ENCODE results near the gene LAMA3. TPM values are rescaled to one million over a fixed set of nuclear protein-coding genes. Genes with fewer than 3 reads are reported as not detected.
"Not testable (repeated sequence)": the region's sequence is repeated elsewhere in the genome, so short reads cannot be mapped to it uniquely, and the experiment has no call there.

Gene LAMA3
- total and polyA plus RNA-seq, 9 donors: 2.3 to 8.7 (median 3.6) TPM

DNA sequence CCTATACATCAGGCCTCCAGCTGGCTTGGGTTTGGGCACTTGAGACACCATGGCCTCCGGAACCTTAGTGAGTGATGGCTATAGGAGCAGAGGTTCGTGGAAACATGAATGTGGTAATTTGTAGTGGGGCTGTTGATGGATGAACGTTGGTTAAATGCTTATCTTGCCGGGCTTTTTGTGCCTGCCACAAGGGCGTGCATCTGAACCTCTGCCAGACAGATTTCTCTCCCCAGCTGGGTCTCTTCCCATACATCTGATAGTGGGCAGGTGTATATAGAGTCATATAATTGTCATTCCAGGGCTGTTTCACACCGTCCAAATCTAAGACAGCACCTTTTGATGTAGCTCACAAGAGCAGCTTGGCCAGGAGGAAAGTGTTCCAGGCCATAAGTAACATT is 14.7 kb downstream of the LAMA3 start:
- H3K4me3 ChIP-seq (ENCODE audit: low read length): no peak overlapping the region
- DNase-seq: no peak
- no peak overlapping the region for H3K27ac ChIP-seq (ENCODE audit: low read length)
- H3K4me1 ChIP-seq (ENCODE audit: control insufficient read depth, insufficient read depth, low read length): no peaks in the 10 kb centered on the region
- no peaks in the 10 kb centered on the region for H3K36me3 ChIP-seq (ENCODE audit: control insufficient read depth, insufficient read depth, low read length)
- whole genome bisulfite sequencing (ENCODE audit: insufficient coverage): no CpG with 5 or more reads among the region's 6 CpGs
- H3K27me3 ChIP-seq (ENCODE audit: control insufficient read depth, insufficient read depth, low read length): peaks cover 4% of the 10 kb centered on the region
- H3K9me3 ChIP-seq (replicated peaks; ENCODE audit: control insufficient read depth, low read depth, low read length): peaks cover 4% of the 10 kb centered on the region

DNA sequence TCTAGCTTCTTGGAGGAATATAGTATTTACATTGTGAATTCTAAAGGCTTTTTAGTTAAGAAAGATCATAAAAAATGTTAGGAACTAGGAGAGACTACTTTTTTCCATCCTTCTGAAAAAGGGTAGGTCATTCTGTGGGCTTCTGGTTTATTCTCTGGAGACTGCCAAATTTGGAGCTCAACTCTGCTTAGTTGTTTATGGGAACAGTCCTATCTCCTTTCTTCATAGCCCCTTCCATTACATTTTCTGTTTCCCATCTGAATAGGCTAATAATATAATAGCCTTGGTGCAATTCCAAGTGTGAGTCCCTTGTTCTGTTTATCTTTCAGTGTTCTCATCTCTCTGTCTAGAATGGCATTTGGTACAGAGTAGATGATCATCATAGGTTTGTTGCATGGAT is 15.6 kb downstream of the LAMA3 start:
- no peak for DNase-seq
- H3K36me3 ChIP-seq (ENCODE audit: control insufficient read depth, insufficient read depth, low read length): no peaks in the 10 kb centered on the region
- H3K27me3 ChIP-seq (ENCODE audit: control insufficient read depth, insufficient read depth, low read length): peaks cover 4% of the 10 kb centered on the region
- peaks cover 4% of the 10 kb centered on the region for H3K9me3 ChIP-seq (replicated peaks; ENCODE audit: control insufficient read depth, low read depth, low read length)
- no peaks in the 10 kb centered on the region for H3K4me1 ChIP-seq (ENCODE audit: control insufficient read depth, insufficient read depth, low read length)
- no peak overlapping the region for H3K4me3 ChIP-seq (ENCODE audit: low read length)
- no peak overlapping the region for H3K27ac ChIP-seq (ENCODE audit: low read length)

DNA sequence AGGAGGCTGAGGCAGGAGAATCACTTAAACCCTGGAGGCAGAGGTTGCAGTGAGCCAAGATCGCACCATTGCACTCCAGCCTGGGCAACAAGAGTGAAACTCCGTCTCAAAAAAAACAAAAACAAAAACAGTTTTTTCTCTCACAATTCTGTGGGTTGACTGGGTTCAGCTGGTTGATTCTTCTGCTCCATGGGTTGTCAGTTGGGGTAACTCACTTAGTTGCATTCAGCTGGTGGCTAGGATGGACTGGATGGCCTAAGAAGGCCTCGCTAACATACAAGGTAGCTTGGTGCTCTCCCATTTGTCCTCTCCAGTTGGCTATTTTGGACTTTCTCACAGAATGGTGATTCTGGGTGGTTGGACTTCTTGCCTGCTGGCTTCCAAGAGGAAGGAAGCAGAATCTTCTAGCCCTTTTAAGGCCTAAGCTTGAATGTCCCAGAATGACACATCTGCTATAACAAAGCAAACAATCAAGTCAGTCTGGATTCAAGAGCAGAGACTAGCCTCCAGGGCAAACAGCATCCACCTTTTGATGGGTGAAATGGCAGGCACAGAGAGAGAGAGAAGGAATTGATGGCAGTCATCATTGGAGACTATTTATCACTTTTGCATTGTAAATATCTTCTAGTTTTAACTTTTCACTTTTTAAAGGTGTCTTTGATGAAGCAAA is 17.9 kb downstream of the LAMA3 start:
- H3K27me3 ChIP-seq (ENCODE audit: control insufficient read depth, insufficient read depth, low read length): peaks cover 4% of the 10 kb centered on the region
- 100% methylated on average over 1 of the region's 3 CpGs for WGBS (ENCODE audit: insufficient coverage)

DNA sequence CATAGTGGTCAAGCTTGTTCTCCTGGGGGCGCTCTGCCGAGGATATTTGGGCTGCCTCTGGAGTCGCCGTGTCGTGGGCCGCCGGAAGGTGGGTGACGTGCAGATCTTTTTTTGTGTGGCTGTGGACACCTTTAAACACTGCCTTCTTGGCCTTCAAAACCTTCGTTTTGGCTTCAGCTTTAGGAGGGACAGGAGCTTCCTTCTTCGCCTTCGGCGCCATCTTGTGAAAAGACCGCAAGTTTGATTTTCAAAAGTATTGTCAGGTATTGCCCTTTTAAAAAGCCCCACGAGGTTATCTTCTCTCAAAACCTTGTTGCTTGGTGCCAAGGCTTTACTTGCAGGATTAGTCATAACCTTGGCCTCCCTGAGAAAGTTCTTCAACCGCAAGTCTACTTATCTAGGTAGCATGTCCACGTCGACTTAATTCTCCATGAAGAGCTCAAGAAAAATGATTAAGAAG is 20.8 kb downstream of the LAMA3 start:
- WGBS (ENCODE audit: insufficient coverage): 90% methylated on average over 17 of the region's 17 CpGs
- H3K27me3 ChIP-seq (ENCODE audit: control insufficient read depth, insufficient read depth, low read length): no peaks in the 10 kb centered on the region
- no peaks in the 10 kb centered on the region for H3K36me3 ChIP-seq (ENCODE audit: control insufficient read depth, insufficient read depth, low read length)
- H3K4me3 ChIP-seq (ENCODE audit: low read length): no peak overlapping the region
- DNase-seq: no peak
- H3K9me3 ChIP-seq (replicated peaks; ENCODE audit: control insufficient read depth, low read depth, low read length): peaks cover 4% of the 10 kb centered on the region
- no peaks in the 10 kb centered on the region for H3K4me1 ChIP-seq (ENCODE audit: control insufficient read depth, insufficient read depth, low read length)
- no peak overlapping the region for H3K27ac ChIP-seq (ENCODE audit: low read length)

More for the DNA sequence above, 17.9 kb downstream of the LAMA3 start:
- Histone ChIP-seq H3K9me3 (replicated peaks; ENCODE audit: control insufficient read depth, low read depth, low read length) (peaks cover 4% of the 10 kb centered on the region), H3K27ac (ENCODE audit: low read length) (no peak overlapping the region), H3K4me1 (ENCODE audit: control insufficient read depth, insufficient read depth, low read length) (no peaks in the 10 kb centered on the region), H3K36me3 (ENCODE audit: control insufficient read depth, insufficient read depth, low read length) (no peaks in the 10 kb centered on the region), H3K4me3 (ENCODE audit: low read length) (no peak overlapping the region)
- DNase-seq: no peak

DNA sequence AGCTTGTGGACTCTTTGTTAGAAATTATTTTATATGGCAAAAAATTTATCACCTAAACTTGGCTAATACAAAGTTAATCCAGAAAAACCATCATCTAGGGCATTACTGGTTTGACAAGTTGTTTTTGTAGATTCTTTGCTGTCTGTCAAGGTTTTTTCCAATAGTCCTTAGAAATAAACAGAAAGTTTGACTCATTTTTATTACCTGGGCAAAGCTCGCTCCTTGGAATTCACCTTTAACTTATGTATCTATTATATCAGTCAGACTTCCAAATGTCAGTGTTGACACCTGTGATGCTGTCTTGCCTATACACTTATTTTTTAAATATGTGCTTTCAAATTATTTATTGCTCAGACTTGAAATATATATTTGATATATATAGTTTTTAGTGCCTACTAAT is 21.7 kb downstream of the LAMA3 start:
- no peaks in the 10 kb centered on the region for H3K36me3 ChIP-seq (ENCODE audit: control insufficient read depth, insufficient read depth, low read length)
- no peak overlapping the region for H3K4me3 ChIP-seq (ENCODE audit: low read length)
- H3K4me1 ChIP-seq (ENCODE audit: control insufficient read depth, insufficient read depth, low read length): no peaks in the 10 kb centered on the region
- WGBS (ENCODE audit: insufficient coverage): no CpG with 5 or more reads among the region's 1 CpG
- H3K9me3 ChIP-seq (replicated peaks; ENCODE audit: control insufficient read depth, low read depth, low read length): peaks cover 4% of the 10 kb centered on the region
- no peak overlapping the region for H3K27ac ChIP-seq (ENCODE audit: low read length)
- H3K27me3 ChIP-seq (ENCODE audit: control insufficient read depth, insufficient read depth, low read length): no peaks in the 10 kb centered on the region
- no peak for DNase-seq

DNA sequence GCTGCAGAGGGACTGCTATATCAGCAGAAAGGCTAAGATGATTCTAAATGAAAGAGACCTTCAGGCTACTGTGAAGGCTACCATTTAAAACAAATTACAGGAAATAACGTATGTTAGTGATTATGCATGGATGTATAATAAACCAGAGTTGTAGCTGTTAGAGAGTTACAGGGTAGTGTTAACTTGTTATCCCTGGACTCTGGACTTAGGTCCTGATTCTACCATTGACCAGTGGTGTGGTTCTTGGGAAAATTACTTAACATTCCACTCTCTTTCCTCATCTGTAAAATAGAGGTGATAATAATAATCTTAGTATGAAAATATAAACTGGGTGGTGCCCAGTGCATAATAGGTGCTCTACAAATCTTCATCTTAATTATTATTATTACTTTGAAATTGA is 22.2 kb downstream of the LAMA3 start:
- H3K36me3 ChIP-seq (ENCODE audit: control insufficient read depth, insufficient read depth, low read length): no peaks in the 10 kb centered on the region
- no peak for DNase-seq
- WGBS (ENCODE audit: insufficient coverage): no CpG with 5 or more reads among the region's 1 CpG
- H3K4me1 ChIP-seq (ENCODE audit: control insufficient read depth, insufficient read depth, low read length): no peaks in the 10 kb centered on the region
- H3K27me3 ChIP-seq (ENCODE audit: control insufficient read depth, insufficient read depth, low read length): no peaks in the 10 kb centered on the region
- H3K9me3 ChIP-seq (replicated peaks; ENCODE audit: control insufficient read depth, low read depth, low read length): peaks cover 4% of the 10 kb centered on the region
- H3K4me3 ChIP-seq (ENCODE audit: low read length): no peak overlapping the region
- no peak overlapping the region for H3K27ac ChIP-seq (ENCODE audit: low read length)

DNA sequence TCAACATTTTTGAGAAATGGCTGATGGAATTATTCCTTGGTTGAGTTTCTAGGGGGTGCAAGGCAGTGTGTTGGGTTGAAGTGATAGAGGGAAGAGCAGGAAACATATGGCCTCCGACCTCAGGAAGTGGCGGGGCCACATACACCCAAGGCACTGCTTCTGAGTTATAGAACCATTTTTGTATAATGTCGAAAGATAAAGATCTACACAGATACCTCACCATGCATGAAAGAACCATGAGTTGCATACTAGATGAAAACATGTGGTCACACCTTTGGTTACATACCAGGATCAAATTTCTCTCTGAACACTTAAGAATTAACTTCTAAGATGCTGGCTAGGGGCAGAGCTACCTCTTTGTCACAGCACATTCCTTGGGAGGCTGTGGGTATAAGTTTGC is 23.2 kb downstream of the LAMA3 start:
- no peaks in the 10 kb centered on the region for H3K9me3 ChIP-seq (replicated peaks; ENCODE audit: control insufficient read depth, low read depth, low read length)
- no peaks in the 10 kb centered on the region for H3K36me3 ChIP-seq (ENCODE audit: control insufficient read depth, insufficient read depth, low read length)
- H3K27ac ChIP-seq (ENCODE audit: low read length): no peak overlapping the region
- no peak overlapping the region for H3K4me3 ChIP-seq (ENCODE audit: low read length)
- no peaks in the 10 kb centered on the region for H3K4me1 ChIP-seq (ENCODE audit: control insufficient read depth, insufficient read depth, low read length)
- WGBS (ENCODE audit: insufficient coverage): no CpG with 5 or more reads among the region's 3 CpGs
- no peaks in the 10 kb centered on the region for H3K27me3 ChIP-seq (ENCODE audit: control insufficient read depth, insufficient read depth, low read length)
- DNase-seq: no peak

DNA sequence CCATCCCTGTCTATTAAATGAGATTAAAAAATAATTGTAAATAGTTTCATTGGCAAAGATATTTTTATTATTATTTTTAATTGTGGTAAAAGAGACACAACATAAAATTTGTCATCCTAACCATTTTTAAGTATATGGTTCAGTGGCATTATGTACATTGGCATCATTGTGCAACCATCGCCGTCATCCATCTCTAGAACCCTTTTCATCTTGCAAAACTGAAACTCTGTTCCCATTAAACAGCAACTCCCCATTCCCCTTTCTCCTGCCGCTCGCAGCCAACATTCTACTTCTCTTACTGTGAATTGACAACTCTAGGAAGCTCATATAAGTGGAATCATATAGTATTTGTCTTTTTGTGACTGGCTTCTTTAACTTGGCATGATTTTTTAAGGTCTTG is 25.3 kb downstream of the LAMA3 start:
- Histone ChIP-seq H3K4me3 (ENCODE audit: low read length) (no peak overlapping the region), H3K27ac (ENCODE audit: low read length) (no peak overlapping the region), H3K27me3 (ENCODE audit: control insufficient read depth, insufficient read depth, low read length) (no peaks in the 10 kb centered on the region), H3K9me3 (replicated peaks; ENCODE audit: control insufficient read depth, low read depth, low read length) (no peaks in the 10 kb centered on the region), H3K36me3 (ENCODE audit: control insufficient read depth, insufficient read depth, low read length) (no peaks in the 10 kb centered on the region), H3K4me1 (ENCODE audit: control insufficient read depth, insufficient read depth, low read length) (no peaks in the 10 kb centered on the region)
- WGBS (ENCODE audit: insufficient coverage): no CpG with 5 or more reads among the region's 4 CpGs
- DNase-seq: no peak

DNA sequence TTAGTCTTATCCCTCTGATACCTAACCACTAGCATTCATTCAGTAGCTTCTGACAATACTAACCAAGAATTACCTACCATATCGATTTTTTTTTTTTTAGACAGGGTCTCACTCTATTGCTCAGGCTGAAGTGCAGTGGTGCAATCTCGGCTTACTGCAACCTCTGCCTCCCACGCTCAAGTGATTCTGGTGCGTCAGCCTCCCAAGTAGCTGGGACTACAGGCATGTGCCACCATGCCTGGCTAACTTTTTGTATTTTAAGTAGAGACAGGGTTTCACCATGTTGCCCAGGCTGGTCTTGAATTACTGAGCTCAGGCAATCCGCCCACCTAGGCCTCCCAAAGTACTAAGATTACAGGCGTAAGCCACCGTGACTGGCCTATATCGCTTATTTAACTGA is 26.8 kb downstream of the LAMA3 start:
- not testable (repeated sequence) for H3K9me3 ChIP-seq (replicated peaks; ENCODE audit: control insufficient read depth, low read depth, low read length); H3K36me3 ChIP-seq (ENCODE audit: control insufficient read depth, insufficient read depth, low read length); H3K27ac ChIP-seq (ENCODE audit: low read length); DNase-seq; H3K4me1 ChIP-seq (ENCODE audit: control insufficient read depth, insufficient read depth, low read length); H3K4me3 ChIP-seq (ENCODE audit: low read length); H3K27me3 ChIP-seq (ENCODE audit: control insufficient read depth, insufficient read depth, low read length)
- WGBS (ENCODE audit: insufficient coverage): 88% methylated on average over 4 of the region's 8 CpGs

DNA sequence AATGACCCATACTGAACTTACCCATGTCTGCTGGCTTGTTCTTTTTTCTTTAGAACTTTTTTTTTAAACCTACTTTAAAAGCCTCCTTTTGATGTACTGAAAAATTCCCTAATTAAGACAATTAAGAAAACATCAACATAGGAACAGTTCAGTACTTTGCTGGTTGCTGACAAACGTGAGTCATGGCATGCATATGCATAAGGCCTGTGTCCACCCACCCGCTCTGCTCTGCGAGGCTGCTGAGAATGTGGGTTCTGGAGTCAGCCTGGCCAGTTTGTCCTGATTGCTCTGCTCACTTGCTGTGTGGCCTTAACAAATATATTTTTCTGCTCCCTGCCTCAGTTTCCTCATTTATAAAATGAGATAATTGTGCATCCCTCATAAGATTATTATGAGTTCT is 27.3 kb downstream of the LAMA3 start:
- no peak for DNase-seq
- 86% methylated on average over 1 of the region's 3 CpGs for WGBS (ENCODE audit: insufficient coverage)
- Histone ChIP-seq H3K36me3 (ENCODE audit: control insufficient read depth, insufficient read depth, low read length) (no peaks in the 10 kb centered on the region), H3K9me3 (replicated peaks; ENCODE audit: control insufficient read depth, low read depth, low read length) (no peaks in the 10 kb centered on the region), H3K27ac (ENCODE audit: low read length) (no peak overlapping the region), H3K27me3 (ENCODE audit: control insufficient read depth, insufficient read depth, low read length) (no peaks in the 10 kb centered on the region), H3K4me1 (ENCODE audit: control insufficient read depth, insufficient read depth, low read length) (no peaks in the 10 kb centered on the region), H3K4me3 (ENCODE audit: low read length) (no peak overlapping the region)

DNA sequence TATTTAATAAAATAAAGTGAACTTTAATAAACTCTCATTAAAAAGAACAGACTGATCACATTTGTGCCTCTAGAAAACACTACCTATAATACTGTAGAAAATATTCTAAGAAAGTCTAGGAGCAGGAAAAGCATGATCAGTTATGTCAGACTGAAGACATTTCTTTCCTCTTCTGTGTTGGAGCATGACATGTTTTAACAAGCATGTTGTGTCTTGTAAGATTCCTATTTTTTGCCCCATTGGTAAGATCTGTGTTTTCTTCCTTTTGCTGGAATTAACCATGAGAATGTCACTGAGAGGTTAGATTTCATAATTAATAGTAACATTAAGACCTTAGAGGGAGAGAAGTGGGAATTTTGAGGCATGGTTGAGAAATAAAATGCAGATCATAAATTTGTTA is 27.7 kb downstream of the LAMA3 start:
- H3K9me3 ChIP-seq (replicated peaks; ENCODE audit: control insufficient read depth, low read depth, low read length): no peaks in the 10 kb centered on the region
- no peak for DNase-seq
- no peak overlapping the region for H3K27ac ChIP-seq (ENCODE audit: low read length)
- no peak overlapping the region for H3K4me3 ChIP-seq (ENCODE audit: low read length)
- H3K27me3 ChIP-seq (ENCODE audit: control insufficient read depth, insufficient read depth, low read length): no peaks in the 10 kb centered on the region
- no peaks in the 10 kb centered on the region for H3K4me1 ChIP-seq (ENCODE audit: control insufficient read depth, insufficient read depth, low read length)
- no peaks in the 10 kb centered on the region for H3K36me3 ChIP-seq (ENCODE audit: control insufficient read depth, insufficient read depth, low read length)
